H7 (cell line): ENCODE measurements around the gene APOBEC3B. TPM values are rescaled to one million over a fixed set of nuclear protein-coding genes. Genes with fewer than 3 reads are reported as not detected.
"Not testable (repeated sequence)": the region's sequence is repeated elsewhere in the genome, so short reads cannot be mapped to it uniquely, and the experiment has no call there.

Source experiments
- DNase-seq: peaks from one replicate; pipeline ENCODE4 v3.0.0; 2012
- H3K27me3 ChIP-seq: 2 replicates; pipeline ENCODE4 v1.6.0; 2011; ENCODE audit warnings: mild to moderate bottlenecking, low read length; ENCODE audit not compliant: control insufficient read depth, insufficient read depth
- H3K36me3 ChIP-seq: replicated peaks from 2 replicates; pipeline ENCODE4 v1.5.1; 2011; ENCODE audit warnings: low read length; ENCODE audit not compliant: control insufficient read depth, insufficient read depth
- H3K4me3 ChIP-seq: 2 replicates; pipeline ENCODE4 v1.5.1; 2011; ENCODE audit warnings: low read depth, mild to moderate bottlenecking, control low read depth, low read length, moderate library complexity; ENCODE audit not compliant: insufficient read depth
- total RNA-seq: library from RNA; depleted of rRNA; stranded (reverse); fragments of >200 nt; shearing (Covaris generic); gene quantifications from 2 replicates; pipeline ENCODE4 v1.2.3, GENCODE V29; 2014

APOBEC3B gene
- total RNA-seq, 1 experiment from 2014 or later: 6.5 TPM

GRCh38 chr22:38970551-38970950, 11.6 kb upstream of the APOBEC3B start:
- no peaks in the 10 kb centered on the region for H3K27me3 ChIP-seq
- no peak overlapping the region for H3K4me3 ChIP-seq
- DNase-seq: no peak

DNA sequence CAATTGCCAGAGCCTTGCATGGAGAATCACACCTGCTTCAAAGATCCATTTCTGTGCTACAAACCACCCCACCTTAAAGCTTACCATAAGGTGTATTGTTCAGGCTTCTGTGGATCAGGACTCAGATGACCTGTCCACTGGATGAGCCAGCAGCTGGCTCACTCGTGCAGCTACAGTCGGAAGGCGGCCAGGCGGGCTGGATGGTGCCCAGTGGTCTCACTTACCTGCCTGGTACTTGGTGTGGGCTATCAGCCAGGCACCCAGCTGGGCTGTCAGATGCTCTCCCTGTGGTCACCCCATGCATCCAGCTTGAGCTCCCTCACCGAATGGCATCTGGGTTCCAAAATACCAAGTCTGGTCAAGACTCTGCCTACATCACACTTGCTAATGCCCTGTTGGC, 10.9 kb upstream of the APOBEC3B start:
- Histone ChIP-seq H3K4me3 (no peak overlapping the region), H3K27me3 (no peaks in the 10 kb centered on the region), H3K36me3 (no peaks in the 10 kb centered on the region)
- no peak for DNase-seq

More at GRCh38 chr22:38970551-38970950, 11.6 kb upstream of the APOBEC3B start:
- no peaks in the 10 kb centered on the region for H3K36me3 ChIP-seq

DNA sequence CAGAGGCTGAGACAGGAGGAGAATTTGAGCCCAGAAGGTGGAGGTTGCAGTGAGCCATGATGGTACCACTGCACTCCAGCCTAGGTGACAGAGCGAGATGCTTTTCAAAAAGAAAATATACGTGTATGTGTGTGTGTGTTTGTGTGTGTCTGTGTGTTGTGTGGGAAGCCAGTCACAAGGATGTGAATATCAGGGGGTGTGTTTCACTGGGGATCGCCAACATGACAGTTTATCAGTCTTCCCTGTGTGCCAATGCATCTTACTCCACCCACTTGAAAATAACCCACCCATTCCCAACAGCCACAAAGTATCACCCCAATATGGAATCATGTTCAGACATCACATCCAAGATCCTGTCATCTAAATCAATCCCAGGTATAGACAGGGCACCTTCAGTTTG, 10.4 kb upstream of the APOBEC3B start:
- H3K27me3 ChIP-seq: no peaks in the 10 kb centered on the region
- H3K36me3 ChIP-seq: no peaks in the 10 kb centered on the region
- no peak overlapping the region for H3K4me3 ChIP-seq
- DNase-seq: no peak

- Histone ChIP-seq H3K27me3 (no peaks in the 10 kb centered on the region), H3K4me3 (no peak overlapping the region), H3K36me3 (no peaks in the 10 kb centered on the region)
- DNase-seq: no peak
These were observed 9.6 kb upstream of the APOBEC3B start for GRCh38 chr22:38972558-38972957.

GRCh38 chr22:38973289-38974169, 8.6 kb upstream of the APOBEC3B start:
- Histone ChIP-seq H3K27me3 (no peaks in the 10 kb centered on the region), H3K4me3 (no peak overlapping the region), H3K36me3 (no peaks in the 10 kb centered on the region)
- DNase-seq: peak; percentile 88

DNA sequence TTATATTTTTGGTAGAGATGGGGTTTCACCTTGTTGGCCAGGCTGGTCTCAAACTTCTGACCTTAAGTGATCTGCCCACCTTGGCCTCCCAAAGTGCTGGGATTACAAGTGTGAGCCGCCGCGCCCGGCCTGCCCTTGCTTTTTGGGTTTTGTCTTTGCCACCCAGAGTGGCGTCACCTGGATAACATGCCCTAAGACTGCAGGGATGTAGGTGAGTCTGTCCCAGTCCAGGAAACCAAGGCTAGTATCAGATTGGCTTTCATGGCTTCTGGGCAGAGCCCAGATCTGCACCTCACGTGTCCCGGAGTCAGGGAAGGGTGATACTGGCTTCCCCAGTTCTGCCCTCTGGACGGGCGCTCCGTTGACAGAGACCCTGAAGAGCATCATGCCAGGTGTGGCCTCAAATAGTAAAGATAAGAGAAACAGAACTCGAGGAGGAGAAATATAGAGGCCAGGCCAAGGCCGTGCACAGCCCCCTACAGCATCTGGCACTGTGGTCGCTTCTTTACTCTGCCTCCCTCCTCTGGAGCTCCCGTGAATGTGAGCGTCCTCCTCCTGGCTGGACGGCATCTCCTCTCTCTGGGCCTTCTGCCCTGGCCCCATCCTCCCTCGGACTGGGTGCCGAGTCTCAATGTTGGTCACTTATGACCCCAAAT, 7.8 kb upstream of the APOBEC3B start:
- no peak for DNase-seq
- H3K27me3 ChIP-seq: no peaks in the 10 kb centered on the region
- no peaks in the 10 kb centered on the region for H3K36me3 ChIP-seq
- H3K4me3 ChIP-seq: no peak overlapping the region

DNA sequence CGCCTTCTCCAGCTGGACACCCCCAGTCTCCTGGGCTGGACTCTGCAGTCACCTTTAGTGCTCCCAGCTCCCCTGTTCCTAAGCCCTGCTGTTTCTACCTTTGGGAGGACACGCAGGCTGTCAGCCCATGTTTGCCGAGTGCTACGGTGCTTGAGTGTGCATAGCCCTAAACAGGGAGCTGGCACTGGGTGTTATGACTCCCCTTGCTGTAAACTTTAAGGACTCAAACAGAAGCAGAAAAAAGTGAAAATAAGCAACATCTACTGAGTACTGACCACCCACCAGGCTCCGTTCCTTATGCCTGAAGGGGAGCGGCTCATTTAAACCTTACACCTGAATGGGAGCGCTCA, 7.3 kb upstream of the APOBEC3B start:
- Histone ChIP-seq H3K27me3 (no peaks in the 10 kb centered on the region), H3K4me3 (no peak overlapping the region), H3K36me3 (no peaks in the 10 kb centered on the region)
- DNase-seq: no peak

- H3K4me3 ChIP-seq, H3K36me3 ChIP-seq, DNase-seq, H3K27me3 ChIP-seq: not testable (repeated sequence)
These were observed 4.9 kb upstream of the APOBEC3B start for GRCh38 chr22:38977289-38977688.

DNA sequence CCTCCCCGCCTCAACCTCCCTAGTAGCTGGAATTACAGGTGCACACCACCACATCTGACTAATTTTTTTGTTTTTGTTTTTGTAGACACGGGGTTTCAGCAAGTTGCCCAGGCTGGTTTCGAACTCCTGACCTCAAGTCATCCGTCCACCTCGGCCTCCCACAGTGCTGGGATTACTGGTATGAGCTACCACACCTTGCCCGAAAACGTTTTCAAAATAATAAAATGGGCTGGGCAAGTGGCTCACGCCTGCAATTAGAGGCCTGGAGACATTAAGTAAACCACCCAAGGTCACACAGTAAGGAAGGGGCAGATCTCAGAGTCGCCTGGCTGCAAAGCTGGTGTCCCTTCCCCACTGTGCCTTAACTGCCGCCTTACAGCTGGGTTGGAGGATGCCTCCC, 1.6 kb upstream of the APOBEC3B start:
- not testable (repeated sequence) for H3K36me3 ChIP-seq, H3K4me3 ChIP-seq, DNase-seq, H3K27me3 ChIP-seq

DNA sequence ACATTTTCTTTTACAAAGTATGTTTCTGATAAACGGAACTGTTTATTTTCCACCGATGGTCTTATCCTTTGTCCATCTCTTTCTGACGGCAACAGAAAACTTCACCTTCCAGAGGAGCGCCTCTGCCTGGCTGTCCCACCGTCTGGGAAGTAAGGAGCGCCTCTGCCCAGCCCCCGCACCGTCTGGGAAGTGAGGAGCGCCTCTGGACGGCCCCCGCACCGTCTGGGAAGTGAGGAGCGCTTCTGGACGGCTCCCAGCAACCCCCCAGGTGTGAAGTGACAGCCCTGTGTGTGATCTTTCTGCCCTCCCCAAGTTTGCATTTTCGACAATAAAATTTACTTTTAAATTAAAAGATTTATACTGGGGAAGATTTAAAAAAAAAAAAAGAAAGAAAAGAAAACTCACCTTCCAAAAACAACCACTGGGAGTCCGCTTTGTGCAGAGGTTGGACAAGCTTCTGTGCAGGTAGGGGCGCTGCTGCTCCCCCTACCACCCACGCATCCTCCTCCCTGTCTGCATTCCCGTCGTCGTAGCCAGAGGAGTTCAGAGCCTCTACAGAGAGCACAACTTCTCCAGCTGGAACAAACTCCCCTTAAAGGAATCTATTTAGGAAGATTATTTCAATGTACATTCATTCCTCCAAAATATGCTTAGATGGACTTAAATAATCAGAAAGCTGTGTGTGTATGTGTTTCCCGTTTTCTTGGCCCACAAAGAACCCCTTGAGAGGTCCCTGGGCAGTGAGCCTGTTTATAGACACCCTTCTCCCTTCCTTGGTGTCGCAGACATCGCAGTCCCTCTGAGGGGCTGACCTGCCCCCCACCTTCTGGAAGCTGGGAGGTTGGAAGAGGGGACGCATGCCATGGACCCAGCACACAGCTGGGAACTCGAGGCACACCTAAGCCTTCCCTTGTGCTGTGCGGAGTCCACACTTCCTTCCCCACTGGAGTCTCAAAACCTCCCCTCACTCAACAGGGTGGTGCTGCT, 849 bp upstream of the APOBEC3B start:
- Histone ChIP-seq H3K36me3 (no peaks in the 10 kb centered on the region), H3K4me3 (no peak overlapping the region), H3K27me3 (no peaks in the 10 kb centered on the region)
- peak; percentile 90 for DNase-seq

DNA sequence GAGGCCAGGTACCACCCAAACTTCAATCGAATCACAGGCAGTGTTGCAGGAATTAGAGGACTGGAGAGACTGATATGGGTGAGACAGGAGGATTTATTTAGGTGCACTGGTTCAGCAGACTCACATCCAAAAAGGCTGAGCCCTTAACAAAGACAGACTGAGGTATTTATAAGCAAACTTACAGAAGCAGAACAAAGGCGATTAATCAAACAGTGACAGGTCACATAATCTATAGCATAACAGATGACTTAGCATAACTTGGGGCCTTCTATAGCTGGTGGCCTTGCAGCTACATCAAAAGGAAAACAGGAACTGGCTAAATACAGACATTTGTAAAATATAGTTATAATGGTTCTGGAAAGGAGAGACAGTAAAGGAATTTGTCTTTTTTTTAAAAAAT, 2.1 kb downstream of the APOBEC3B start:
- DNase-seq: no peak
- Histone ChIP-seq H3K27me3 (no peaks in the 10 kb centered on the region), H3K4me3 (no peak overlapping the region), H3K36me3 (no peaks in the 10 kb centered on the region)

DNA sequence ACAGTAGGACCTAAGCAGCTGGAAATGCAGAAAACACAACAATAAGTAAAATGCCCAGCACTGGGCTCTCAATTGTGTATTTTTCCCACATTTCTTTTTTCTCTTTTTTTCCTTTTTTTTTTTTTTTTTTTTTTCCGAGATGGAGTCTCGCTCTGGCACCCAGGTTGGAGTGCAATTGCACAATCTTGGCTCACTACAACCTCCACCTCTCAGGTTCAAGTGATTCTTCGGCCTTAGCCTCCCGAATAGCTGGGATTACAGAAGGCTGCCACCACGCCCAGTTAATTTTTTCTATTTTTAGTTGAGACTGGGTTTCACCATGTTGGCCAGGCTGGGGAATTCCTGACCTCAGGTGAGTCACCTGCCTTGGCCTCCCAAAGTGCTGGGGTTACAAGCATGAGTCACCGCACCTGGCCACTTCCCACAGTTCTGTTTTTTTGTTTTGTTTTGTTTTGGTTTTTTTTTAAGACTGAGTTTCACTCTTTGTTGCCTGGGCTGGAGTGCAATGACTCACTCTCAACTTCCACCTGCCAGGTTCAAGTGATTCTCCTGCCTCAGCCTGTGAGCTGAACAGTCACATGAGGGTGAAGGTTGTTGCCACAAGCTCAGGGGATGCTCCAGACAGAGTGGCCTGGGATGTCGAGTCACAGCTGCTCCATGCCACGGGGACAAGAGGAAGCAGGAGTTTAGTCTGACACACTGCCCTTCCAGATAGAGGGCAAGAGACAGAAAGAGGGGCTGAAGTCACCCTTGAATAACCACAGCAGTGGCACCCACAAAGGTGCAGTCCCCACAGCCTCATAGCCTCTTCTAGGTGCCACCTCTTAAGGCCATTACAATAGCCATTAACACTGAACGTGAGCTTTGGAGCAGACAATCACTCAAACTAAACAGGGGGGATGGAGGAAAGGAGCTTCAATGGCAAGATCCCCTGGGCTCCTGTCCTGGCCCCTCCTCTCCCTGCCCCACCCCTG, 2.9 kb downstream of the APOBEC3B start:
- not testable (repeated sequence) for H3K4me3 ChIP-seq, H3K27me3 ChIP-seq, H3K36me3 ChIP-seq
- DNase-seq: peak; percentile 43

DNA sequence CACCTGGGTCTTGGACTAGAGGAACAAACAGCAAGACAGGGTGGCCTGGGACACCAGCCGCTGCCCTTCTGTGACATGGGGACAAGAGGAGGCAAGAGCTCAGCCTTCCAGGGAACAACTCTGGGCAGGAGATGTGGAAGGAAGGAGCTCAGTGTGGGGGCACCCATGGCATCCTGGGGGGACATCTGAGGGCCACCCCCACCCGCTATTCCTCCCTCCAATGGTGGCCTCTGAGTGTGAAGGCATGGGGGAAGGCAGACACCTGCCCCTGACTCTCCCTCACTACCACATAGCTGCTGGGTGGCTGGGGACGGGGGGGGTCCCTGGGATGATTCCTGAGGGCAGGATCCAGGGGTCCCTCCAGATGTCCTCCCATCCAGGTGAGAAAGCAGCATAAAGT, 4.5 kb downstream of the APOBEC3B start:
- Histone ChIP-seq H3K36me3 (no peaks in the 10 kb centered on the region), H3K27me3 (no peaks in the 10 kb centered on the region), H3K4me3 (no peak overlapping the region)
- no peak for DNase-seq
